ENCODE data around the gene ENTREP3. TPM values are rescaled to one million over a fixed set of nuclear protein-coding genes. Genes with fewer than 3 reads are reported as not detected.

The ENTREP3 gene
- total RNA-seq, 1 donor from 2014 or later, result 21.8 TPM

- peak; percentile 64 for DNase-seq (ENCODE audit: low spot score)
These were observed 22.8 kb upstream of the ENTREP3 start for GRCh38 chr1:155277902-155278688.

- DNase-seq (ENCODE audit: low spot score), result peak; percentile 98
These were observed 22.0 kb upstream of the ENTREP3 start, which contains the start of gene HCN3 for GRCh38 chr1:155277070-155277901. Gene HCN3 (plus strand): TSS chr1:155277463. CDS start chr1:155277591, 128 bp downstream.

- DNase-seq (ENCODE audit: low spot score), result peak; percentile 96
These were observed 18.3 kb upstream of the ENTREP3 start, which contains the start of gene CLK2 for GRCh38 chr1:155273343-155274245. Gene CLK2 (minus strand): TSS chr1:155273504. CDS start chr1:155270977, 2,527 bp downstream.

- no peak for DNase-seq (ENCODE audit: low spot score)
These were observed 17.4 kb upstream of the ENTREP3 start for GRCh38 chr1:155272466-155273342.

- DNase-seq (ENCODE audit: low spot score), result no peak
These were observed 14.1 kb upstream of the ENTREP3 start for GRCh38 chr1:155269381-155269780.

GRCh38 chr1:155268630-155269029 is 13.3 kb upstream of the ENTREP3 start:
- no peak for DNase-seq (ENCODE audit: low spot score)

- no peak for DNase-seq (ENCODE audit: low spot score)
These were observed 12.1 kb upstream of the ENTREP3 start for GRCh38 chr1:155267373-155267772.

GRCh38 chr1:155266553-155266952 is 11.3 kb upstream of the ENTREP3 start:
- no peak for DNase-seq (ENCODE audit: low spot score)

- no peak for DNase-seq (ENCODE audit: low spot score)
These were observed 7.8 kb upstream of the ENTREP3 start for GRCh38 chr1:155263067-155263466.

- peak; percentile 97 for DNase-seq (ENCODE audit: low spot score)
These were observed 6.8 kb upstream of the ENTREP3 start, which contains the start of gene SCAMP3 for GRCh38 chr1:155261852-155262673. Gene SCAMP3 (minus strand): TSS chr1:155262360. CDS start chr1:155262151, 209 bp downstream.

- DNase-seq (ENCODE audit: low spot score), result no peak
These were observed 6.2 kb upstream of the ENTREP3 start for GRCh38 chr1:155261493-155261851.

GRCh38 chr1:155260276-155260675 is 5.0 kb upstream of the ENTREP3 start:
- no peak for DNase-seq (ENCODE audit: low spot score)

- DNase-seq (ENCODE audit: low spot score), result no peak
These were observed 972 bp upstream of the ENTREP3 start for GRCh38 chr1:155256058-155256852.

GRCh38 chr1:155254714-155255242 is 505 bp downstream of the ENTREP3 start:
- no peak for DNase-seq (ENCODE audit: low spot score)

- no peak for DNase-seq (ENCODE audit: low spot score)
These were observed 1.0 kb downstream of the ENTREP3 start for GRCh38 chr1:155254228-155254713.

- DNase-seq (ENCODE audit: low spot score), result no peak
These were observed 1.5 kb downstream of the ENTREP3 start for GRCh38 chr1:155253797-155254196.

- no peak for DNase-seq (ENCODE audit: low spot score)
These were observed 2.1 kb downstream of the ENTREP3 start for GRCh38 chr1:155253208-155253607.

GRCh38 chr1:155251566-155251965 is 3.7 kb downstream of the ENTREP3 start:
- DNase-seq (ENCODE audit: low spot score), result no peak

Data from ureter (tissue), 1 donor.